ENCODE data around the gene ARID1B.

- no peak for TF ChIP-seq POLR2A (IDR thresholded peaks at IDR 0.05)
- no peak for TF ChIP-seq CTCF (IDR thresholded peaks at IDR 0.05)
Observed at GRCh38 chr6:157185986-157186385, 408.8 kb downstream of the ARID1B start.
